Right atrium auricular region (tissue), 2 donors: Measurements from ENCODE around the gene TRIO. TPM values are rescaled to one million over a fixed set of nuclear protein-coding genes. Genes with fewer than 3 reads are reported as not detected.

Experiments
- DNase-seq: peaks from one replicate; pipeline ENCODE4 v3.0.0-alpha.2; 2019; ENCODE audit warnings: low spot score
- H3K27ac ChIP-seq, 2 donors: fragments of 200-600 bp; sonication (generic); 1 replicate in 1 of 2; 2 replicates in 1 of 2; pipeline ENCODE4 v1.5.1; 2016 to 2019
- H3K27me3 ChIP-seq, 2 donors: fragments of 200-600 bp; sonication (generic); one replicate each; pipeline versions ENCODE4 v1.5.1 to v1.6.0; 2017 to 2019
- H3K36me3 ChIP-seq: fragments of 200-600 bp; sonication (generic); one replicate; pipeline ENCODE4 v1.5.1; 2016
- H3K4me1 ChIP-seq, 2 donors: fragments of 200-600 bp; sonication (generic); one replicate each; pipeline versions ENCODE4 v1.5.1 to v1.6.0; 2017 to 2019
- H3K4me3 ChIP-seq, 2 donors: fragments of 200-600 bp; sonication (generic); 1 replicate in 1 of 2; 2 replicates in 1 of 2; pipeline ENCODE4 v1.5.1; 2017 to 2019; ENCODE audit warnings: mild to moderate bottlenecking in 1 of 2, moderate library complexity in 1 of 2
- H3K9me3 ChIP-seq, 2 donors: fragments of 200-600 bp; sonication (generic); one replicate each; pipeline ENCODE4 v1.5.1; 2019
- CTCF ChIP-seq, 2 donors: fragments of 200-600 bp; sonication (generic); IDR thresholded peaks; one replicate each; pipeline ENCODE4 v1.5.1; 2019; ENCODE audit warnings: antibody characterized with exemption in 2 of 2
- total RNA-seq, 2 donors: library from RNA; depleted of rRNA; stranded (reverse); fragments of >200 nt; gene quantifications; one replicate each; pipeline ENCODE4 v1.1.0, GENCODE V29; 2016

TRIO gene
- total RNA-seq, 2 donors from 2014 or later = 51.6 to 67.0 TPM

GRCh38 chr5:14506661-14507060, 363.5 kb downstream of the TRIO start:
- no peak for TF ChIP-seq CTCF (IDR thresholded peaks at IDR 0.05)
- no peaks in the 10 kb centered on the region for H3K9me3 ChIP-seq
- peaks cover 0 to 7% of the 10 kb centered on the region in 2 donors for H3K4me1 ChIP-seq
- DNase-seq = no peak
- no peak overlapping the region for H3K27ac ChIP-seq
- H3K27me3 ChIP-seq = no peaks in the 10 kb centered on the region
- peaks cover 65% of the 10 kb centered on the region for H3K36me3 ChIP-seq
- H3K4me3 ChIP-seq = no peak overlapping the region

GRCh38 chr5:14507156-14507941, 364.2 kb downstream of the TRIO start:
- TF ChIP-seq CTCF (IDR thresholded peaks at IDR 0.05) = no peak
- Histone ChIP-seq H3K4me1 (peaks cover 0 to 7% of the 10 kb centered on the region in 2 donors), H3K27me3 (no peaks in the 10 kb centered on the region), H3K4me3 (no peak overlapping the region), H3K36me3 (peaks cover 59% of the 10 kb centered on the region), H3K27ac (no peak overlapping the region), H3K9me3 (no peaks in the 10 kb centered on the region)
- DNase-seq = no peak

GRCh38 chr5:14508046-14508445, 364.9 kb downstream of the TRIO start:
- Histone ChIP-seq H3K4me3 (no peak overlapping the region), H3K36me3 (peaks cover 52% of the 10 kb centered on the region), H3K4me1 (peaks cover 0 to 7% of the 10 kb centered on the region in 2 donors), H3K27me3 (no peaks in the 10 kb centered on the region), H3K27ac (no peak overlapping the region), H3K9me3 (no peaks in the 10 kb centered on the region)
- DNase-seq = no peak
- no peak for TF ChIP-seq CTCF (IDR thresholded peaks at IDR 0.05)

- H3K9me3 ChIP-seq = no peaks in the 10 kb centered on the region
- H3K27ac ChIP-seq = no peak overlapping the region
- DNase-seq = no peak
- peaks cover 37% of the 10 kb centered on the region for H3K36me3 ChIP-seq
- no peak overlapping the region for H3K4me3 ChIP-seq
- no peaks in the 10 kb centered on the region for H3K27me3 ChIP-seq
- no peaks in the 10 kb centered on the region for H3K4me1 ChIP-seq
- no peak for TF ChIP-seq CTCF (IDR thresholded peaks at IDR 0.05)
Observed at GRCh38 chr5:14509556-14509955, 366.4 kb downstream of the TRIO start.

GRCh38 chr5:14510156-14510734, 367.1 kb downstream of the TRIO start:
- TF ChIP-seq CTCF (IDR thresholded peaks at IDR 0.05) = no peak
- Histone ChIP-seq H3K9me3 (no peaks in the 10 kb centered on the region), H3K27ac (no peak overlapping the region), H3K36me3 (peaks cover 32% of the 10 kb centered on the region), H3K4me1 (no peaks in the 10 kb centered on the region), H3K27me3 (no peaks in the 10 kb centered on the region), H3K4me3 (no peak overlapping the region)
- no peak for DNase-seq
